GM23248 (cell line): ENCODE data around the gene NAA16. TPM values are rescaled to one million over a fixed set of nuclear protein-coding genes. Genes with fewer than 3 reads are reported as not detected.

Source experiments
- DNase-seq: peaks from one replicate; pipeline ENCODE4 v3.0.0-alpha.2; 2015
- H2AFZ ChIP-seq: fragments of 200-600 bp; sonication (generic); 2 replicates; pipeline ENCODE4 v1.6.1; 2016; ENCODE audit warnings: antibody characterized with exemption
- H3F3A ChIP-seq: fragments of 200-600 bp; sonication (generic); 2 replicates; pipeline ENCODE4 v1.6.1; 2016; ENCODE audit warnings: mild to moderate bottlenecking, antibody characterized with exemption, mixed run types; ENCODE audit not compliant: insufficient read depth
- H3K27ac ChIP-seq: fragments of 200-600 bp; sonication (generic); 2 replicates; pipeline ENCODE4 v1.5.1; 2016; ENCODE audit warnings: mild to moderate bottlenecking
- H3K27me3 ChIP-seq: fragments of 200-600 bp; sonication (generic); replicated peaks from 2 replicates; pipeline ENCODE4 v1.6.1; 2016; ENCODE audit warnings: mild to moderate bottlenecking; ENCODE audit not compliant: insufficient read depth
- H3K36me3 ChIP-seq: fragments of 200-600 bp; sonication (generic); 2 replicates; pipeline ENCODE4 v1.6.1; 2016; ENCODE audit warnings: low read depth, mild to moderate bottlenecking
- H3K4me1 ChIP-seq: fragments of 200-600 bp; sonication (generic); 2 replicates; pipeline ENCODE4 v1.6.1; 2016; ENCODE audit warnings: mild to moderate bottlenecking; ENCODE audit not compliant: insufficient read depth
- H3K4me2 ChIP-seq: fragments of 200-600 bp; sonication (generic); one replicate; pipeline ENCODE4 v1.6.1; 2016; ENCODE audit warnings: mild to moderate bottlenecking; ENCODE audit not compliant: unreplicated experiment
- H3K4me3 ChIP-seq: fragments of 200-600 bp; sonication (generic); 2 replicates; pipeline ENCODE4 v1.5.1; 2016; ENCODE audit warnings: mild to moderate bottlenecking
- H3K79me2 ChIP-seq: fragments of 200-600 bp; sonication (generic); 2 replicates; pipeline ENCODE4 v1.6.1; 2016; ENCODE audit warnings: mild to moderate bottlenecking; ENCODE audit not compliant: insufficient read depth
- H3K9ac ChIP-seq: fragments of 200-600 bp; sonication (generic); 2 replicates; pipeline ENCODE4 v1.6.1; 2016; ENCODE audit warnings: mild to moderate bottlenecking
- H3K9me2 ChIP-seq: fragments of 200-600 bp; sonication (generic); 2 replicates; pipeline ENCODE4 v1.6.1; 2016; ENCODE audit warnings: mixed run types, mild to moderate bottlenecking, moderate library complexity; ENCODE audit not compliant: insufficient read depth
- H3K9me3 ChIP-seq: fragments of 200-600 bp; sonication (generic); one replicate; pipeline ENCODE4 v1.6.1; 2017; ENCODE audit warnings: low read depth
- H4K20me1 ChIP-seq: fragments of 200-600 bp; sonication (generic); 2 replicates; pipeline ENCODE4 v1.6.0; 2016; ENCODE audit not compliant: insufficient read depth
- EZH2 ChIP-seq: fragments of 200-600 bp; sonication (generic); IDR thresholded peaks from 2 replicates; pipeline ENCODE4 v1.6.1; 2018; ENCODE audit warnings: antibody characterized with exemption, mild to moderate bottlenecking; ENCODE audit not compliant: insufficient read depth, poor library complexity, severe bottlenecking
- EZH2phosphoT487 ChIP-seq: fragments of 200-600 bp; sonication (generic); IDR thresholded peaks from 2 replicates; pipeline ENCODE4 v1.6.1; 2018; ENCODE audit warnings: antibody characterized with exemption, moderate library complexity, mild to moderate bottlenecking, low read depth; ENCODE audit not compliant: insufficient read depth
- WGBS, 2 experiments: methylation state at CpG; one replicate each; pipeline ENCODE4 v1.1.6; 2015 to 2017; ENCODE audit warnings: low lambda C conversion rate in 2 of 2, low coverage in 1 of 2; ENCODE audit errors: missing lambda C conversion rate in 2 of 2; 5-methylcytosine and 5-hydroxymethylcytosine counted together
- in situ Hi-C: fragments of 300-500 bp; cut with MboI; formaldehyde crosslinking; loops from 2 replicates; pipeline ENCODE4 v1.15.0; 2020
- polyA plus RNA-seq: library from polyadenylated mRNA; unstranded; fragments of >200 nt; fragmentation: Nextera tagmentation; extraction: Ambion mirVana; gene quantifications from 2 replicates; pipeline ENCODE4 v1.2.1, GENCODE V29; 2016
- total RNA-seq: library from RNA; depleted of rRNA; stranded (reverse); fragments of >200 nt; shearing (Covaris generic); gene quantifications from 2 replicates; pipeline ENCODE4 v1.2.3, GENCODE V29; 2014

Gene NAA16
- total and polyA plus RNA-seq, 2 experiments from 2014 or later = 7.6 to 9.5 TPM

GRCh38 chr13:41293272-41293671, 17.8 kb upstream of the NAA16 start:
- H3K36me3 ChIP-seq = no peaks in the 10 kb centered on the region
- no peak overlapping the region for H3K9ac ChIP-seq
- no peak overlapping the region for H3K4me2 ChIP-seq
- no peaks in the 10 kb centered on the region for H3K9me2 ChIP-seq
- H3K79me2 ChIP-seq = no peaks in the 10 kb centered on the region
- no peaks in the 10 kb centered on the region for H3K27me3 ChIP-seq
- in situ Hi-C loops = no loop called here
- no peaks in the 10 kb centered on the region for H3K4me1 ChIP-seq
- no peak overlapping the region for H2AFZ ChIP-seq
- H4K20me1 ChIP-seq = no peaks in the 10 kb centered on the region
- no peak for TF ChIP-seq EZH2
- no peak for TF ChIP-seq EZH2phosphoT487
- no peak for DNase-seq
- no peaks in the 10 kb centered on the region for H3K9me3 ChIP-seq
- H3K27ac ChIP-seq = no peak overlapping the region
- no peak overlapping the region for H3K4me3 ChIP-seq
- no peaks in the 10 kb centered on the region for H3F3A ChIP-seq
- WGBS, 2 experiments = 74 to 75% methylated on average over 1 of the region's 1 CpG

- H2AFZ ChIP-seq = no peak overlapping the region
- H3K9me2 ChIP-seq = no peaks in the 10 kb centered on the region
- no peak overlapping the region for H3K27ac ChIP-seq
- no peak for DNase-seq
- H3K27me3 ChIP-seq = no peaks in the 10 kb centered on the region
- no peaks in the 10 kb centered on the region for H3F3A ChIP-seq
- no peak for TF ChIP-seq EZH2phosphoT487
- TF ChIP-seq EZH2 = no peak
- 87 to 96% methylated on average over 1 of the region's 1 CpG for WGBS, 2 experiments
- H3K9ac ChIP-seq = no peak overlapping the region
- H3K79me2 ChIP-seq = no peaks in the 10 kb centered on the region
- no peak overlapping the region for H3K4me3 ChIP-seq
- no peaks in the 10 kb centered on the region for H4K20me1 ChIP-seq
- in situ Hi-C loops = no loop called here
- H3K36me3 ChIP-seq = no peaks in the 10 kb centered on the region
- no peaks in the 10 kb centered on the region for H3K4me1 ChIP-seq
- no peaks in the 10 kb centered on the region for H3K9me3 ChIP-seq
- no peak overlapping the region for H3K4me2 ChIP-seq
Observed at GRCh38 chr13:41294914-41295313, 16.2 kb upstream of the NAA16 start.

GRCh38 chr13:41295973-41296372, 15.1 kb upstream of the NAA16 start:
- Histone ChIP-seq H3K4me2 (no peak overlapping the region), H3K4me1 (no peaks in the 10 kb centered on the region), H3K9me2 (no peaks in the 10 kb centered on the region), H3K27me3 (no peaks in the 10 kb centered on the region), H3K27ac (no peak overlapping the region), H4K20me1 (no peaks in the 10 kb centered on the region), H3F3A (no peaks in the 10 kb centered on the region), H3K36me3 (no peaks in the 10 kb centered on the region), H3K79me2 (no peaks in the 10 kb centered on the region), H3K9me3 (no peaks in the 10 kb centered on the region), H3K9ac (no peak overlapping the region), H3K4me3 (no peak overlapping the region), H2AFZ (no peak overlapping the region)
- TF ChIP-seq EZH2 = no peak
- TF ChIP-seq EZH2phosphoT487 = no peak
- DNase-seq = no peak
- 60 to 70% methylated on average over 1 of the region's 1 CpG for whole genome bisulfite sequencing, 2 experiments
- in situ Hi-C loops = no loop called here

GRCh38 chr13:41296879-41297646, 14.0 kb upstream of the NAA16 start:
- no peak for DNase-seq
- H3F3A ChIP-seq = no peaks in the 10 kb centered on the region
- no peaks in the 10 kb centered on the region for H3K9me3 ChIP-seq
- H3K4me2 ChIP-seq = no peak overlapping the region
- H3K4me1 ChIP-seq = no peaks in the 10 kb centered on the region
- no peak overlapping the region for H3K27ac ChIP-seq
- no peak overlapping the region for H2AFZ ChIP-seq
- H4K20me1 ChIP-seq = no peaks in the 10 kb centered on the region
- WGBS, 2 experiments = 46 to 48% methylated on average over 3 of the region's 3 CpGs
- H3K9me2 ChIP-seq = no peaks in the 10 kb centered on the region
- H3K36me3 ChIP-seq = no peaks in the 10 kb centered on the region
- no peak overlapping the region for H3K9ac ChIP-seq
- in situ Hi-C loops = no loop called here
- H3K4me3 ChIP-seq = no peak overlapping the region
- no peaks in the 10 kb centered on the region for H3K79me2 ChIP-seq
- no peak for TF ChIP-seq EZH2phosphoT487
- no peak for TF ChIP-seq EZH2
- H3K27me3 ChIP-seq = no peaks in the 10 kb centered on the region
